Upper lobe of right lung (tissue), 1 donor: ENCODE measurements around the gene CALHM6. TPM values are rescaled to one million over a fixed set of nuclear protein-coding genes. Genes with fewer than 3 reads are reported as not detected.
"Not testable (repeated sequence)": the region's sequence is repeated elsewhere in the genome, so short reads cannot be mapped to it uniquely, and the experiment has no call there.

Source experiments
- ATAC-seq: fragments of 200-7000 bp; cut with Tn5 transposase; one replicate; pipeline ENCODE4 v1.9.1; 2020; ENCODE audit warnings: mild to moderate bottlenecking, moderate library complexity
- DNase-seq: peaks from one replicate; pipeline ENCODE4 v3.0.0-alpha.2; 2020
- H3K27ac ChIP-seq: fragments of 200-600 bp; one replicate; pipeline ENCODE4 v1.8.0; 2022
- H3K27me3 ChIP-seq: fragments of 200-600 bp; one replicate; pipeline ENCODE4 v1.8.0; 2022; ENCODE audit warnings: mild to moderate bottlenecking
- H3K36me3 ChIP-seq: fragments of 200-600 bp; one replicate; pipeline ENCODE4 v1.8.0; 2022
- H3K4me1 ChIP-seq: fragments of 200-600 bp; one replicate; pipeline ENCODE4 v1.8.0; 2022
- H3K4me3 ChIP-seq: fragments of 200-600 bp; one replicate; pipeline ENCODE4 v1.8.0; 2022; ENCODE audit warnings: mild to moderate bottlenecking
- H3K9me3 ChIP-seq: fragments of 200-600 bp; one replicate; pipeline ENCODE4 v1.8.0; 2022
- CTCF ChIP-seq: fragments of 200-600 bp; IDR thresholded peaks from one replicate; pipeline ENCODE4 v1.8.0; 2022; ENCODE audit warnings: antibody characterized with exemption
- intact Hi-C: fragments of 100-400 bp; cut with DNase I; formaldehyde crosslinking; loops from one replicate; pipeline ENCODE4 v1.11.0; 2022
- total RNA-seq: library from RNA; stranded (reverse); fragmentation: NEBNext Ultra II Directional; extraction: Animal tissue kit (Norgen Biotek cat#: 25700); gene quantifications from one replicate; pipeline ENCODE4 v1.2.1, GENCODE V29; 2021
- donor health status: DM: no; HTN: yes; CAD: no; lungs with severe emphysema.

CALHM6 gene
- total RNA-seq, 1 donor from 2014 or later: 3.6 TPM

- no peak overlapping the region for H3K4me3 ChIP-seq
- ATAC-seq (peak; percentile 32), DNase-seq (no peak)
- no peaks in the 10 kb centered on the region for H3K4me1 ChIP-seq
- no peaks in the 10 kb centered on the region for H3K27me3 ChIP-seq
- no peaks in the 10 kb centered on the region for H3K9me3 ChIP-seq
- no peak for TF ChIP-seq CTCF
- H3K36me3 ChIP-seq: no peaks in the 10 kb centered on the region
- intact Hi-C loops: no loop called here
- H3K27ac ChIP-seq: no peak overlapping the region
Observed at GRCh38 chr6:116492331-116493067, 31.3 kb downstream of the CALHM6 start.

- H3K4me1 ChIP-seq, DNase-seq, intact Hi-C loops, H3K27ac ChIP-seq, H3K4me3 ChIP-seq, ATAC-seq, H3K9me3 ChIP-seq, H3K36me3 ChIP-seq, H3K27me3 ChIP-seq: not testable (repeated sequence)
Observed at GRCh38 chr6:116495161-116495560, 34.0 kb downstream of the CALHM6 start.

GRCh38 chr6:116497113-116497676 lies 36.0 kb downstream of the CALHM6 start:
- H3K27me3 ChIP-seq: no peaks in the 10 kb centered on the region
- TF ChIP-seq CTCF: no peak
- H3K4me3 ChIP-seq: no peak overlapping the region
- H3K27ac ChIP-seq: no peak overlapping the region
- no peaks in the 10 kb centered on the region for H3K4me1 ChIP-seq
- H3K9me3 ChIP-seq: no peaks in the 10 kb centered on the region
- DNase-seq: no peak
- peak; percentile 64 for ATAC-seq
- H3K36me3 ChIP-seq: no peaks in the 10 kb centered on the region
- intact Hi-C loops: no loop called here

- intact Hi-C loops: no loop called here
- DNase-seq (no peak), ATAC-seq (no peak)
- Histone ChIP-seq H3K4me3 (no peak overlapping the region), H3K27ac (no peak overlapping the region), H3K27me3 (no peaks in the 10 kb centered on the region), H3K9me3 (no peaks in the 10 kb centered on the region), H3K4me1 (no peaks in the 10 kb centered on the region), H3K36me3 (no peaks in the 10 kb centered on the region)
- TF ChIP-seq CTCF: no peak
Observed at GRCh38 chr6:116500969-116501433, 39.8 kb downstream of the CALHM6 start.

GRCh38 chr6:116507324-116507723 lies 46.1 kb downstream of the CALHM6 start:
- no peaks in the 10 kb centered on the region for H3K4me1 ChIP-seq
- intact Hi-C loops: no loop called here
- TF ChIP-seq CTCF: no peak

GRCh38 chr6:116508527-116508926 lies 47.4 kb downstream of the CALHM6 start:
- Histone ChIP-seq H3K27ac (no peak overlapping the region), H3K4me3 (no peak overlapping the region), H3K9me3 (no peaks in the 10 kb centered on the region), H3K4me1 (no peaks in the 10 kb centered on the region), H3K36me3 (no peaks in the 10 kb centered on the region), H3K27me3 (no peaks in the 10 kb centered on the region)
- no peak for TF ChIP-seq CTCF
- ATAC-seq: no peak
- no peak for DNase-seq
- intact Hi-C loops: no loop called here

More at GRCh38 chr6:116507324-116507723, 46.1 kb downstream of the CALHM6 start:
- H3K27me3 ChIP-seq: no peaks in the 10 kb centered on the region
- no peak overlapping the region for H3K27ac ChIP-seq
- DNase-seq (no peak), ATAC-seq (no peak)
- H3K36me3 ChIP-seq: no peaks in the 10 kb centered on the region
- H3K4me3 ChIP-seq: no peak overlapping the region
- H3K9me3 ChIP-seq: no peaks in the 10 kb centered on the region
